Activated CD8-positive, alpha-beta memory T cell treated with anti-CD3 and anti-CD28 coated beads, Interleukin-2, amount 50 U/mL, for 24 hours (primary cell): Measurements from ENCODE around the gene TRMT61B.

ENCODE experiments used
- DNase-seq: peaks from one replicate; pipeline ENCODE4 v3.0.0-alpha.2; 2020; ENCODE audit errors: extremely low read depth

Gene TRMT61B

DNA sequence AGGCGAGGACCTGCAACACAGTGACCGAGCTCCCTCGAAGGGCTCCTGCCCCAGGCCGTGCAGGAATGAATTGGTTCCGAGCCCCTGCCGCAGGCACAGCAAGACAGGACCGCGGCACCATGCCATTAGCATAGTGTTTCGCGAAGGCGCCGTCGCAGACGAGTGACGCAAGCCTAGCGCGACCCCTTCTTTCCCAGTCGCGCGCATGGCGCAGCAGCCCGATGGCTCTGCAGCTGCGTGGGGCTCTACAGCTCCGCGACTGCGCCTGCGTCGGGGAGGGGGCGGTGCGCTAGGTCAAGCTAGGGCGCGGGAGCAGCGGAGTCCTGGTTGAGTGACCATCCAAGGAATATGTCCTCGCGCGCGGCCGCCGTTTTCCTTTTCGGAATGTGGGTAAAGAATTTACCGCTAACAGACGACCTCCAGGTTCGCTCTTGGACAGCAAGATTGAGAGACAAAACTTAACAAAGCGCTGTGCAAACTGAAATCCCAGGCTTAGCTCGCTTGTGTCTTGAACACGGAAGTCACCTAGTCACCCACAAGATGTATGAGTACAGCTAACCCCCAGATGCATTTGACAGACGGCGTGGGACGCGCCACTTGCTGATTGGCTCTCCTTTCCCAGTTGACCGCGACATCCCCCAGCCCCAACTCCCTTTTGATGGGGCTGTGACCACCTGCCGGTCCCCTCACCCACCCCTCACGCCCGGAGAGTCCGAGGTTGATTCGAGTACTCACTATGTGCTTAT lies at the start of gene TRMT61B:
Gene TRMT61B, minus strand, starts transcription at position 164 of the 746 bp plus-strand sequence. Its CDS starts 32 bp downstream, at position 132.
- DNase-seq, result peak; percentile 94

DNA sequence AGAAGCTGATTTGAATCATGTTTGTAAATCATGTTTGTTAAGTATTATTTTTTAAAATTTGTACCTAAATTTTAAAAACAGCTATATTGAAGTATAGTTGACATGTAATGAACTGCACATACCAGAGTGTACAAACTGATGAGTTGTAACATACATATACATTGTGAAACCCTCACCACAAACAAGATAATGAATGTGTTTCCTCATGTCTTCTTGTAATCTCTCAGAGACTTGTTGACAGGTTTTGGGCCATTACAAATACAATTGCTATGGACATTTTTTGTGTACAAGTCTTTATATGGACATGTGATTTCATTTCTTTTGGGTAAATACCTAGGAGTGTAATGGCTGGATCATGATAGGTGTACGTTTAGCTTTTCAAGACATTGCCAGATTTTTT lies 45.8 kb upstream of the TRMT61B start:
- no peak for DNase-seq

DNA sequence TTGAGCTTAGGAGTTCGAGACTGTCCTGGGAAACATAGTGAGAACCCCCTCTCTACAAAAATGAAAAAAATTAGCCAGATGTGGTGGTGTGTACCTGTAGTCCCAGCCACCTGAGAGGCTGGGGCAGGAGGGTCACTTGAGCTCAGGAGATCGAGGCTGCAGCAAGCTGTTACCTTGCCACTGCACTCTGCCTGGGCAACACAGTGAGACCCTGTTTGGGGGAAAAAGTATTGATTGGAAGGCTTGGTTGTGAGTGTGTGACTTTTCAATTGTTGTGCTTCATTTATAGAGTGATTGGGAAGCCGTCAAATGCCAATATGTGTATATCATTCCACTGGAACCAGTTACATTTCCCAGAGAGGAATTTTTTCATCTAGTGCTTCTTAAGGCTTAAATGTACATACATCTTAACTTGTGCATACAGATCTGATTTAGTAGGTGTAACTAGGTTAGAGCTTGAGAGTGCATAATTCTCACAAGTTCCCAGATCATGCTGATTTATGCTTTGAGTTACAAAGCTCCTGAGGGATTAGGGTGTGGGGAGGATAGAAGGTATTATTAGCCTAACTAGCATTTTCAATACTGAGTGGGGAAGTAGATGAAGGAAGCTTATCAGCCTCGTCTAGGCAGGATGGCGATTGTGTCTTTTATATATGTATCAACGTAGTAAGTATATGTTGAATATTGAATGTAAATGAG lies 39.7 kb upstream of the TRMT61B start:
- DNase-seq, result no peak

DNA sequence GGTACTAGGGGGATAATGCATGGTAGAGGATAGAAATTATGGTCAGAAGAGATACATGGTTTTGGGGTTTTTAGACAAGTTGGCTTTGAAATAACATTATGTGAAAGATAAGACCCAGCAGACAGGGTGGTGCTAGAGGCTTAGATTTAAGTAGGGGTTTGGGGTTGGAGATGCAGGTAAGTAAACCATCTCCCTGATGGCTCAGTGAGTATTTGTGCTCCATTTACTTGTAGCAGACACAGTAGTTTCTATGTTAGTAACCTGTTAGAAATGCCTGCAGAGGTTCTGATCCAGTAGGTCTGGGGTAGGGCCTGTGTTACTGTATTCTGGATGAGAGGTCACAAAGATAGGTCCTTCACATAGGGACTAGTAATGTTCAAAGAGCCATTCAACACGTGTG lies 38.1 kb upstream of the TRMT61B start:
- no peak for DNase-seq

DNA sequence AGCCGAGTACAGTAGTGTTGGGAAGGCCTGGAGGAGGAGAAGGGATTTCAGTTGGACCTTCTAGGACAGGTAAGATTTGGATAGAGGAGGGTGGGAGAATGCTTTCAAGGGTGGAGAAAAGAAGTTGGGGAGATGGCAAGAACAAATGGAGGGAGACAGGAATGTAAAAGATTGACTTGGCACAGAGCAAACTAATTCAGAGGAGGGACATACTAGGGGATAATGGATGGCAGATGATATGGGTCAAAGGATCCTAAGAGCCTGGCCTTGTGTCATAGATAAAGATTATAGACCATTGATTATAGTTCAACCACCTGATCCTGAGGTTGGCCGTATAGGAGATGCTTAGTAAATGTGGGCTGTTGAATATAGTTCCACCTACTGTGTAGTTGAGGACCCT lies 36.7 kb upstream of the TRMT61B start:
- DNase-seq, result no peak

DNA sequence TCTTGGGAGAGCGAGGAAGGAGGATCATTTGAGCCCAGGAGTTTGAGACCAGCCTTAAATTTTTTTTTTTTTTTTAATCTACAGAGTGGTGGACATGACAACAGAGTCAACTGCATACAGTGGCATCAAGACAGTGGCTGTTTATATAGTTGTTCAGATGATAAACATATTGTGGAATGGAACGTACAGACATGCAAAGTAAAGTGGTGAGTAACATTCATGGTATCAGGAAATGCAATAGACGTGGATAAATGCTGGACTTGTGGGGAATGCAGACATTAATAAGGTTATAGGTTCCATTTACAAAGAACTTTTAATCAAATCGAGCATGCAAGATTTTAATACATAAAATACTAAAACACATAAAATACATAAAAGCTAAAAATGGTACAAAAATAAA lies 36.3 kb upstream of the TRMT61B start:
- no peak for DNase-seq

DNA sequence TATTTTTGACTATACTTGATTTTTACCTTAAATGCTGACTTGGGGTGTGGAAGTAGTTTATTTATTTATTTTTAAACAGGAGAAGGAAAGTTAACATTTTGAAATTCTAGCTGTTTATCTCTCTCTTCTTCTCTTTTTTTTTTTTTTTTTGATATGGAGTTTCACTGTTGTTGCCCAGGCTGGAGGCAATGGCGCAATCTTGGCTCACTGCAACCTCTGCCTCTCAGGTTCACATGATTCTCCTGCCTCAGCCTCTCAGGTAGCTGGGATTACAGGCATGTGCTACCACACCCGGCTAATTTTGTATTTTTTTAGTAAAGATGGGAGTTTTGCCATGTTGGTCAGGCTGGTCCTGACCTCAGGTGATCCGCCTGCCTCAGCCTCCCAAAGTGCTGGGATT lies 35.4 kb upstream of the TRMT61B start:
- DNase-seq, result no peak

DNA sequence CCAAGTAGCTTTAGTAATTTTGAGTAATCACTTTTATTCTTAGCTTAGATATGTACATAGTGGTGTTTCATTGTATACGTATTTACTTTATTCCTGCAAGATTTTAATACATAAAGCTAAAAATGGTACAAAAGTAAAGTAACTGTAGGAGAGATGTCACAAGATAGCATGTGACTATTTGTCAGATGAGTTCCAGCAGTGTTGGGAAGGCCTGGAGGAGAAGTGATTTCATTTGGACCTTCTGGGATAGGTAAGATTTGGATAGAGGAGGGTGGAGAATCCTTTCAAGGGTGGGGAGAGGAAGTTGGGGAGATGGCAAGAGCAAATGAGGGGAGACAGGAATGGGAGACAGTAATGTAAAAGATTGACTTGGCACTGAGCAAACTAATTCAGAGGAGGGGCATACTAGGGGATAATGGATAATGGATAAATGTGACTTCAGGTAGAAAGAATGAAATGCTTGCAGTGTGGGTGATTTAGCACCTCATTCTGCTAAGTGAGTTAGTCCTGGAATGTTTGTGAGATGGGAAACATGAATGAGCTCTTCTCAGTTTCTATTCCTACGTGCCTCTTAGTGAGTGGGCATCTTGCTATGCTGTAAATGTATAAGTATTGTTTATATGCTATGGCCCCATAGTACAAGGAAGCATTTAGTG lies 34.8 kb upstream of the TRMT61B start:
- DNase-seq, result no peak

DNA sequence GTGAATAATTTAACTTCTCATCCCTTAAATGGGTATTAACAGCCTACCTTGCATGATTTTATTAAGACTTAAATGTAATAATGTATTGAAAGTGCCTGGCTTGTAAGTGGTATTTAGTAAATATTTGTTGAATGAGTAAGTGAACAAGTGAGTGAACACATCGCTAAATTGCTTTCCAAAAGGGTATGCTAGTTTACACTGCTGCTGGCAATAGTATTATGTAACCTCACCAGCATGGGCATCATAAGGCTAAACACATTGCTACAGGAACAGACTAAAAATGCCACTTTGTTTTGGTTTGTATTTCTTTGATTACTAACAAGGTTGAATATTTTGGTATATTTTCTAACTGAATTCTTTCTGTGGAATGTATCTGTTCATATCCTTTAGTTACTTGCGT lies 34.2 kb upstream of the TRMT61B start:
- no peak for DNase-seq

DNA sequence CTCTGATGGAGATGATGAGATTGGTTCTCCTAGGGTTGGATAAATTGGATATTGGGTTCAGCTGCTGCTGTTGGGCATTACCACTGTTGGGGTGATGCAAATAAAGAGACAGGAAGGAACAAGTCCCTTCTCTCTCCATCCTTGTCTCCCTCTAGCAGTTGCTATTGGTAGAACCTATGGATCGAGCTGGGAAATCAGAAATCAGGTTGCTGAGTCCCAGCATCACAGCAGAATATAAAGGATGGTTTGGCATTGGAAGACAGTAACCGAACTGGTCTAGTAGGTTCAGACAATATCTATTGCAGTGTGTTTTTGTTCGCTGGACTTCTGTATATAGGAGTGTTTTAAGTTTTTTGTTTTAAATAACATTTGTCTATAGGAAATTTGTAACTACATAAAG lies 32.5 kb upstream of the TRMT61B start:
- DNase-seq, result no peak

DNA sequence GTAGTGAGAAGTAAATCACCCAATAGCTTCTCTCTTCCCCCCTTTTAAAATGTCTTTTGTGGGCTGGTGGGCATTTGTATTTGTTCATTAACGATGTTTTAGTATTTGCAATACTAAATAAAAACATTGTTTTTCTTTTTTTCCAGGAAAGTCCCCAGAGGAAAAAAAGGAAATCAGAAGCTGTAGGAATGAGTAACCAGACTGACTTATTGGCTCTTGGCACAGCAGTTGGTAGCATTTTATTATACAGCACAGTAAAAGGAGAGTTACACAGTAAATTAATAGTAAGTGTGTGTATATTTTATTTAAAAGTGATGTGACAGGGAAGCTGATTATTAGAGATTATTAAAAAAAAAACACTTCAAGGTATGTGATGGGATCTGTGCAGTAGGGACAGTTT lies 31.7 kb upstream of the TRMT61B start:
- no peak for DNase-seq

DNA sequence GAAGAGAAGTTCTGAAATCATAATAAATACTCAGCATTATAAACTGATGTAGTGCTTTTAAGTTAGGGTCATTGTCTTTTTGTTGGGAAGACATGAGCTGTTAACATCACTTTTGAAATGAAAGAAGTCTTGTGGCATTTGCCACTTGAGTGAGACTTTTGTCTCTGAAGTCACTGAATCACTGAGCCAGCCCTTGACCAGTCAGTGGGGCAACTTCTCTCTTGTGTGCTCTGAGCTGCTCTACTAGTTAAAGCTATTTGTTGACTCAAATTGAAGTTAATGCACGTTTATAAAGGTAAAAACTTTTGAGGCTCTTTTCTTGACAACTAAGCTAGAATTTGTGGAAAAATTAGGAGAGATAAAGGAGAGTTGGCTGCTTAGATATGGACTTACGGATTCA lies 31.1 kb upstream of the TRMT61B start:
- DNase-seq, result no peak

DNA sequence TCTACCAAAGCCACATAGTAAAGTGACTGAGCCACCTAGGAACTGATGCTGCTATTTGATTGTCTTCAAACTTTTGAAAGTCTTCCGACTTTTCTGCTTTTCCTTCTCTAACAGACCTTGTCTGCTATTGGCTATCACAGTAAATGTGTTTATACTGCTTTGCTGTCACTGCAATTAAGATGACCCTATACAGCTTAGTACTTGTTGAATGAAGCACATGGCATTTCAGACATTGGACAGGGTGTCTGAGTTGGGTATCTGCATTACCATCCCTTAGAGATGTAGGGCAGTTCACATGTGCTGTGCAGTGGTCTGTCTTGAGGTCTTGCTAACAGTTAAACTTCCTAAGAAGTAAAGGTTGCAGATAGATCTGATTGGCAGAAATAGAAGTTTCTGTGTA lies 27.9 kb upstream of the TRMT61B start:
- no peak for DNase-seq

DNA sequence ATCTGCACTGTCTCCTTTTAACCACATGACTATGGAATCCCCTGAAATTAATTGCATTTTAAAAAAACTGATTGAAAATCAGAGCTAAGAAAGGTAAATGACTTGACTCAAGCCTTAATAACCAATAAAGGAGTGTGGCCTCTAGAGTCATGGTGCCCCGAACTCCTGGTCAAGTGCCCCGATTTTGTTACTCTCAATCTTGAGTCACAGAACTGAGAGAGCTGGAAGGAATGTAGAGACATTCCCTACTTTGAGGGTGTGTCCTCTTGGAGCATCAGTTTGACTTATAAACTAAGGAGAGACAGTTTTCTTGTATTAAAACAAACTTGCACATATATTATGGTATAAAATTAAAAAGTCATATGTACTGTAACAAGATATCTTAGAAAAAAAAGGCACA lies 26.8 kb upstream of the TRMT61B start:
- DNase-seq, result no peak

DNA sequence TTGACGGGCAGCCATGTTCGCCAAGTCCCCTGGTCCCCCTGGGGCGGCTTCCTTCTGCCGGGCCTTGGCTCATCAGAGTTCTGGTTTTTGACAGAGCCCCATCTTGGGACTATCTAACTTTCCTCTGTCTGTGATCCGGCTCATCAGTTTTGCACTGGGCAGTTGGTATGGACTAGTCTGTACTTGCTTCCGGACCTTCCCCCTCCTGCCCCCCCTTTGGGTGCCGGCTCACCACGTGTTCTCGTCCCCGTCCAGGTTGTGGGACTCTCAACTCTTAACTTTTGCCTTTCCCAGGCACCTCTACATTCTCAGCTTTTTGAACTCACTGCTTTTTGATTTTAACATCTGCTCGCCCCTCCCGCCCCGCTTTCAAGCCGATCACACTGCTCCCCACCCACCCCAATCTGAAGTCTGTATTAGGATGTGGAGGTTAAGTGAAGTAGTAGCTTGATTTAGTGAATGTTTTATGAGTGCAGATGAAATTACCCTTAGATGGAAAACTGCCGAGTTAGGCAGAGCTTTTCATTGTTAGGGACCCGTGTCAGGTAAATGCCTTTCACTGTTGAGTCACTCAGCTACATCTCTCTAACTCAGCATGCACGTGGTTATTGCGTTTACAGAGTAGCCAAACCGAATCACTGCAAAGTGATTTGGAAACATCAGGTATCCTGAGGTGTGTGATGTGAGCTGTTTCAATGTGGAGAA lies 25.2 kb upstream of the TRMT61B start:
- no peak for DNase-seq

DNA sequence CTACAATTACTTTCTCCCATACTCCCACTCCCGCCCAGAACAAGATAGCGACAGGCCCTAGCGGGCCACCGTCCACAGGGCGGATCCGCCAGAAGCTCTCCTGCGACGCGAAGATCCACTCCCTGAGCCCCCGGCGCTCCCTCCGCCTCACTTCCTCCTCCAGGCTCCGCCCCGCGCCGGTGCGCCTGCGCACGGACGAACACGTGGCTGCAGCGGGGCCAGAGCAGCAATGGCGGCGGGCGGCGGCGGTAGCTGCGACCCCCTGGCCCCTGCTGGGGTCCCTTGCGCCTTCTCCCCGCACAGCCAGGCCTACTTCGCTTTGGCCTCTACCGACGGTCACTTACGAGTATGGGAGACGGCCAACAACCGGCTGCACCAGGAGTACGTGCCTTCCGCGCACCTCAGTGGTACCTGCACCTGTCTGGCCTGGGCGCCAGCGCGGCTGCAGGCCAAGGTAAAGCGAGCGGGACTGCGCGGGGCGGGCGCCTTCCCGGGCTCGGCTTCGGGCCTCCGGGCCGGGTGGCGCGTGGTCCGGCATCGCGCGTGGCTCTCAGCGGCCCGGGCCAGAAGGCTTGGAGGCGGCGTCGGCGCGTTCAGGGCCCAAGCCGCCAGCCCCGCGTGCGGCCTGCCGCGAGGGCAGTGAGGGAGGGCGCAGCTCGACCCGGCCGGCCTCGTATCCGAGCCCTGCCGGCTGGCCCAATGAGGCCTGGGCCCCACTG lies 24.5 kb upstream of the TRMT61B start, which contains the start of gene WDR43:
Gene WDR43, plus strand, starts transcription at position 198 of the 719 bp plus-strand sequence. Its CDS starts 32 bp downstream, at position 230.
- peak; percentile 93 for DNase-seq

DNA sequence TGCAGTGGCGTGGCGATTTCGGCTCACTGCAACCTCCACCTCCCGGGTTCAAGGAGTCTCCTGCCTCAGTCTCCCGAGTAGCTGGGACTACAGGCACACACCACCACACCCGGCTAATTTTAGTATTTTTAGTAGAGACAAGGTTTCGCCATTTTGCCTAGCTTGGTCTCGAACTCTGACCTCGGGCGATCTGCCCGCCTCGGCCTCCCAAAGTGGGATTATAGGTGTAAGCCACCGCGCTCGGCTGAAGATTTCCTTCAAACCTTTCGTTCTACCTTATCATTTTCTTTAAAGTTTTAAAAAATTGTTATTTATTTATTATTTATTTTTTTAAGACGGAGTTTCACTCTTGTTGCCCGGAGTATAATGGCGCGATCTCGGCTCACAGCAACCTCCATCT lies 23.4 kb upstream of the TRMT61B start:
- no peak for DNase-seq

DNA sequence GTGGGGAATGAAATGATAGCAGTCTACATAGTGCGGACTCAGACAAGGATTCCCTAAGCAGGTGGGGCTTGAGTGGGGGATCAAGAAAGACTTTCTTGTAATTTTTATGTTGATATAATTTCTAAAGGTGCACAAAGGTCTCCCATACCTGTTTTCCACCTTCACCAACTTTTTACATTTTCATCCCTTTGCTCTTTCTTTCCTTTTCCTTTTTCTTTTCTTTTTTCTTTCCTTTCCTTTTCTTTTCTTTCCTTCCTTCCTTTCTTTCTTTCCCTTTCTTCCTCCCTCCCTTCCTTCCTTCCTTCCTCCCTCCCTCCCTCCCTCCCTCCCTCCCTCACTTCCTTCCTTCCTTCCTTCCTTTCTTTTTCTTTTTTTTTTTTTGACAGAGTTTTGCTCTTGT lies 10.1 kb upstream of the TRMT61B start:
- DNase-seq, result no peak

DNA sequence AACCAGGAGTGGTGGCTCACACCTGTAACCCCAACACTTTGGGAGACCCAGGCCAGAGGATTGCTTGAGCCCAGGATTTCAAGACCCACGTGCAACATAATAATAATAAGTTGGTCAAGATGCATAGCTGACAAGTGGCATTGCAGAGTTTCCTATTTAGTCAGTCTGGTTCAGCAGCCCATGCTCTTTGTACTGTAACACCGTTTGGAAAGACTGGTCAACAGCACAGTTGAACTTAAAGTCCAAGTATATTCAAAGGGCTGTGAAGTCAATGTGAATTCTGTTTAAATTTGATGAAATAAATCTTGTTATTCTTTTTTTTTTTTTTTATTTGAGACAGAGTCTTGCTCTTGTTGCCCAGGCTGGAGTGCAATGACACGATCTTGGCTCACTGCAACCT lies 1.5 kb upstream of the TRMT61B start:
- DNase-seq, result no peak

DNA sequence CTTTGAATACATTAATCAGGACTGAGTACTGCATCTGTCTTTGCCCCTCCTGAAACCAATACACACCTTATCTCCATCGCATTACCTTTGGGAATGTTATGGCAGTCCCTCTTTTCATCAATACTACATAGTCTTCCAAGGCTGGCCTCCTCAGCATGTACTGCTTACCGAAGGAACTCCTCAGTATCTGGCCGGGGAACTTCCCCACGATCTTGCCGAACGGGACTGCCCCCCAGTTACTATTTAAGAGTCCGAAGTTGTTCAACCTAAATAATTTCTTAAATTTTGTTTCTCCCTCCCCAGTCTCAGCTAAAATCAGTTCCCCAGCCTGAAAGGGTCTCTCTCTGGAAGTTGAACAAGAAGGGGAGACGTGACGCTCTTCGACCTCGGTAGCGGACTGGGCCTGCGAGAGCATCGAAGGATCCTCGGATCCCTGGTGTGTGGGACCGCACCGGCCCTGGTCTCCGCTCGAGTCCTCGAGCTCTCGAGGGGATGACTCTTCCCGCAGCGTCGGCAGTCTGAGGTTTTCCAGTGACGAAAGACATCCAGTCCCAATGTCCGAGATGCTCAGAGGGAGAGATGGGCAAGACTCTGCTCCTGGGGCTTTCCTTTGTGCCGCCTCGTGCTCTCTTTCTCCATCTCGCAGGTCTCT lies 489 bp downstream of the TRMT61B start:
- DNase-seq, result no peak

DNA sequence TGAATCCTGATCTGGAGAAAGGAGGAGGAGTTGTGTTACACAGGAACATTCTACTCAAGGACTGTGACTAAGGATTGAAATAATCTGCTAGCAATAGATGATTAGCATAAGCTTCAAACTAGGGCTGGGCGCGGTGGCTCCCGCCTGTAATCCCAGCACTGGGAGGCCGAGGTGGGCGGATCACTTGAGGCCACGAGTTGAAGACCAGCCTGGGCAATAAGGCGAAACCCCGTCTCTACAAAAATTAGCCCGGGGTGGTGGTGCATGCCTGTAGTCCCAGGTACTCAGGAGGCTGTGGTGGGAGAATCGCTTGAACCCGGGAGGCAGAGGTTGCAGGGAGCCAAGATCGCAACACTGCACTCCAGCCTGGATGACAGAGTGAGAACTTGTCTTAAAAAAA lies 1.5 kb downstream of the TRMT61B start:
- DNase-seq, result no peak
